Astrocyte of the spinal cord (primary cell): ENCODE measurements around the gene PLOD1.
"Not testable (repeated sequence)": the region's sequence is repeated elsewhere in the genome, so short reads cannot be mapped to it uniquely, and the experiment has no call there.

Experiments used
- DNase-seq: peaks from one replicate; pipeline ENCODE4 v3.0.0; 2011; ENCODE audit warnings: low read depth, low spot score
- H3K4me3 ChIP-seq: 2 replicates; pipeline ENCODE4 v1.5.1; 2011; ENCODE audit warnings: low read depth, mild to moderate bottlenecking, low read length, moderate library complexity
- in situ Hi-C: cut with HindIII; loops from 2 replicates; pipeline ENCODE4 v1.10.0; 2017; ENCODE audit warnings: low sequenced_read_pairs
- TF ChIP-seq, protein P1 (sequence below): IDR thresholded peaks from 2 replicates; pipeline ENCODE4 v1.5.1; 2012; ENCODE audit warnings: low read depth, mild to moderate bottlenecking, low read length, inconsistent platforms

The PLOD1 gene

DNA sequence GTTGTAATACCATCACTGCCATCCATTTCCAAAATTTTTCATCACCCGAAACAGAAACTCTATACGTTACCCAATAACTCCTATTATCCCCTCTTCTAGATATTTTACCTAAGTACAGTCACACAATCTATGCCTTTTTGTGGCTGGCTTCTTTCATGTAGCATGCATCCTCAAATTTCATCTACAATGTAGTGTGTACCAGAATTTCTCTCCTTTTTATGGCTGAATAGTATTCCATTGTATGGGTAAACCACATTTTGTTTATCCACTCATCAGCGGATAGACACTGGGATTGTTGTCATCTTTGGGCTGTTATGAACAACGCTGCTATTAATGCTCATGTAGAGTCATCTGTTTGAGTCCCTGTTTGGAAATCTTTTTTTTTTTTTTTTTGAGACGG lies 29.5 kb upstream of the PLOD1 start:
- in situ Hi-C loops: no loop called here
- no peak overlapping the region for H3K4me3 ChIP-seq
- no peak for DNase-seq
- TF ChIP-seq, protein P1, sequence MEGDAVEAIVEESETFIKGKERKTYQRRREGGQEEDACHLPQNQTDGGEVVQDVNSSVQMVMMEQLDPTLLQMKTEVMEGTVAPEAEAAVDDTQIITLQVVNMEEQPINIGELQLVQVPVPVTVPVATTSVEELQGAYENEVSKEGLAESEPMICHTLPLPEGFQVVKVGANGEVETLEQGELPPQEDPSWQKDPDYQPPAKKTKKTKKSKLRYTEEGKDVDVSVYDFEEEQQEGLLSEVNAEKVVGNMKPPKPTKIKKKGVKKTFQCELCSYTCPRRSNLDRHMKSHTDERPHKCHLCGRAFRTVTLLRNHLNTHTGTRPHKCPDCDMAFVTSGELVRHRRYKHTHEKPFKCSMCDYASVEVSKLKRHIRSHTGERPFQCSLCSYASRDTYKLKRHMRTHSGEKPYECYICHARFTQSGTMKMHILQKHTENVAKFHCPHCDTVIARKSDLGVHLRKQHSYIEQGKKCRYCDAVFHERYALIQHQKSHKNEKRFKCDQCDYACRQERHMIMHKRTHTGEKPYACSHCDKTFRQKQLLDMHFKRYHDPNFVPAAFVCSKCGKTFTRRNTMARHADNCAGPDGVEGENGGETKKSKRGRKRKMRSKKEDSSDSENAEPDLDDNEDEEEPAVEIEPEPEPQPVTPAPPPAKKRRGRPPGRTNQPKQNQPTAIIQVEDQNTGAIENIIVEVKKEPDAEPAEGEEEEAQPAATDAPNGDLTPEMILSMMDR: no peak

DNA sequence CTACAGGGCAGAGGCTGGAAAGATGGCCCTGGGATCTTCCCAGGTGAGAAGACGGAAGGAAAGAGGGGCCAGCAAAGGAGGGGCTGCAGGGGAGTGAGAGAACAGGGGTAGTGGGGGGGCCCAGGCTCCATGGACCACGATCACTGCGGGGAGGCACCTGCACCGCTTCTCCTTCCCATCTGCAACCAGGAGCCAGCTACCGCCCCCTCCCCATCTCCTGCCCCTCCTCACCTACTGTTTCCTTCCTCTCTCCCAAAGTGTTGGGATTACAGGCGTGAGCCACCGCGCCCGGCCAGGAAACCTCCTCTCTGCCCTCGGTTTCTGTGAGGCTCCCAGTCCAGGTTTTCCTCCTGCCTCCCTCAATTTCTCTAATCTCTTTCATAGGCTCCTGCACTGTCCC lies 27.6 kb upstream of the PLOD1 start:
- in situ Hi-C loops: no loop called here
- DNase-seq: no peak
- TF ChIP-seq, protein P1: no peak
- H3K4me3 ChIP-seq: no peak overlapping the region

DNA sequence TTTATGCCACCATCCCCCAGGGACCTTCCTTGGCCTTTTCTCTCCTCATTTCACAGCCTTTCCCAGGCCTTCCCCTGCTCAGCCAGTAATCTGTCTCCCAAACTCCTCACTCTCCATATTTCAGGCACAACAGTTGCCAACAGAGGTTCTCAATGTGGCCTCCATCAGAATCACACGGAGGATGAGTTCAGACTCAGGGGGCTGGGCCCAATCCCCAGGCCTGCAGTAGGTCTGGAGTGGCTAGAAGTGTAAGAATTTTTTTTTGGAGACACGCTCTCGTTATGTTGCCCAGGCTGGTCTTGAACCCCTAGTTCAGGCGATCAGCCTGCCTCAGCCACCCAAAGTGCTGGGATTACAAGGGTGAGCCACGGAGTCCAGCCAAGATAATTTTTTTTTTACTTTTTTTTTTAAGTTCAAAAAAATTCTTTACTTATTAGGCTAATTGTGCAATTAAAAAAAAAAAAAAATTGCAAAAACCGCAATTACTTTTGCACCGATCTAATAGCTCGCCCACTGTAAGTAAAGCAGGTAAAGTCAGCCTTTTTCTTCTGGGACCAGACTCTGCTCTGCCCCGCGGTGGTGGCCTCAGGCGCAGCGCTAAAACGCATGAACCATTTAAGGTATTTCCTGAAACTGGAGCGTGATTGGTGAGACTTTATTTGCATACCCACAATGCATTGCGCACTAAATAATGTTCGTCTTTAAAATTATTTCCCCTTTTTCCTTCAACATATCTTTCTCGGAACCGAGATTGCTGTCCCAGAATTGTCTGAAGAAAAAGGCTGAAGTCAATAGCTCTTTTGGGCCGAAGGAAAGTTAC lies 27.0 kb upstream of the PLOD1 start:
- TF ChIP-seq, protein P1: peak; percentile 83
- no peak overlapping the region for H3K4me3 ChIP-seq
- in situ Hi-C loops: no loop called here
- peak; percentile 96 for DNase-seq

- H3K4me3 ChIP-seq: peak overlapping the region; percentile 60
- in situ Hi-C loops: no loop called here
- TF ChIP-seq, protein P1: no peak
- DNase-seq: peak; percentile 98
Observed at GRCh38 chr1:11908095-11908675, 26.3 kb upstream of the PLOD1 start.

DNA sequence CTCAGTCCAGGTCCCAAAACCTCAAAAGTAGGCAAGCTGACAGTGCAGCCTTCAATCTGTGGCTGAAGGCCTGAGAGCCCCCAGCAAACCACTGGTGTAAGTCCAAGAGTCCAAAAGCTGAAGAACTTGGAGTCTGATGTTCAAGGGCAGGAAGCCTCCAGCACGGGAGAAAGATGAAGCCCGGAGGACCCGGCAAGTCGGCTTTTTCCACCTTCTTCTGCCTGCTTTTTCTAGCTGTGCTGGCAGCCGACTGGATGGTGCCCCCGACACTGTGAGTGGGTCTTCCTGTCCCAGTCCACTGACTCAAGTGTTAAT lies 23.6 kb upstream of the PLOD1 start:
- DNase-seq, in situ Hi-C loops, H3K4me3 ChIP-seq: not testable (repeated sequence)

GRCh38 chr1:11912000-11912399 lies 22.5 kb upstream of the PLOD1 start:
- TF ChIP-seq, protein P1: no peak
- H3K4me3 ChIP-seq: no peak overlapping the region
- in situ Hi-C loops: no loop called here
- DNase-seq: no peak

DNA sequence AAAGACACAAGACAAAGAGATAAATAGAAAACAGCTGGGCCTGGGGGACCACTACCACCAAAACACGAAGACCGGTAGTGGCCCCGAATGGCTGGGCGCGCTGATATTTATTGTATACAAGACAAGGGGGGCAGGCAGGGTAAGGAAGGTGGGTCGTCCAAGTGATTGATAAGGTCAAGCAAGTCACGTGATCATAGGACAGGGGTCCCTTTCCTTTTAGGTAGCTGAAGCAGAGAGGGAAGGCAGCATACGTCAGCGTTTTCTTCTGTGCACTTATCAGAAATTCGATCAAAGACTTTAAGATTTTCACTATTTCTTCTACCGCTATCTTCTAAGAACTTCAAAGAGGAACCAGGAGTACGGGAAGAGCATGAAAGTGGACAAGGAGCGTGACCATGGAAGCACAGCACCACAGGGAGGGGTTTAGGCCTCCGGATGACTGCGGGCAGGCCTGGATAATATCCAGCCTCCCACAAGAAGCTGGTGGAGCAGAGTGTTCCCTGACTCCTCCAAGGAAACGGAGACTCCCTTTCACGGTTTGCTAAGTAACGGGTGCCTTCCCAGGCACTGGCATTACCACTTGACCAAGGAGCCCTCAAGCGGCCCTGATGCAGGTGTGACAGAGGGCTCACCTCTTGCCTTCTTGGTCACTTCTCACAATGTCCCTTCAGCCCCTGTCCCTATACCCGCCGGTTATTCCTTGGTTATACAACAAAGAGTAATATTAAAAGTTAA lies 21.9 kb upstream of the PLOD1 start:
- in situ Hi-C loops, DNase-seq, H3K4me3 ChIP-seq: not testable (repeated sequence)
